Nephron progenitor cell (in vitro differentiated cells): Measurements from ENCODE around the gene COL1A2.

Source experiments
- DNase-seq: peaks from one replicate; pipeline ENCODE4 v3.0.0; 2021
- H3K27ac Mint-ChIP-seq: 2 replicates; pipeline ENCODE4 v1.8.0; 2021; ENCODE audit warnings: mild to moderate bottlenecking, moderate library complexity, mixed read lengths
- H3K27me3 Mint-ChIP-seq: 2 replicates; pipeline ENCODE4 v1.8.0; 2021; ENCODE audit warnings: mild to moderate bottlenecking, low read depth, mixed read lengths; ENCODE audit not compliant: poor library complexity
- H3K36me3 Mint-ChIP-seq: 2 replicates; pipeline ENCODE4 v1.8.0; 2021; ENCODE audit warnings: low read depth, mixed read lengths
- H3K4me1 Mint-ChIP-seq: 2 replicates; pipeline ENCODE4 v1.8.0; 2021; ENCODE audit warnings: mixed read lengths
- H3K4me3 Mint-ChIP-seq: 2 replicates; pipeline ENCODE4 v1.8.0; 2021; ENCODE audit warnings: mild to moderate bottlenecking, moderate library complexity, mixed read lengths
- H3K9me3 Mint-ChIP-seq: 2 replicates; pipeline ENCODE4 v1.8.0; 2021; ENCODE audit warnings: mild to moderate bottlenecking, moderate library complexity, mixed read lengths
- CTCF ChIP-seq: fragments of 200-600 bp; sonication (generic); IDR thresholded peaks from 2 replicates; pipeline ENCODE4 v1.5.0; 2021; ENCODE audit warnings: antibody characterized with exemption

Gene COL1A2

GRCh38 chr7:94397722-94398121 lies 3.0 kb downstream of the COL1A2 start:
- Mint-ChIP-seq H3K4me3 (peak overlapping the region; percentile 96), H3K9me3 (no peaks in the 10 kb centered on the region), H3K4me1 (peaks cover 49% of the 10 kb centered on the region), H3K36me3 (peaks cover 46% of the 10 kb centered on the region), H3K27me3 (peaks cover 5% of the 10 kb centered on the region), H3K27ac (no peak overlapping the region)
- DNase-seq, result no peak
- no peak for TF ChIP-seq CTCF

- H3K36me3 Mint-ChIP-seq, result peaks cover 54% of the 10 kb centered on the region
- peaks cover 38% of the 10 kb centered on the region for H3K4me1 Mint-ChIP-seq
- no peak for DNase-seq
- H3K9me3 Mint-ChIP-seq, result no peaks in the 10 kb centered on the region
- no peaks in the 10 kb centered on the region for H3K27me3 Mint-ChIP-seq
- no peak overlapping the region for H3K4me3 Mint-ChIP-seq
- no peak for TF ChIP-seq CTCF
- peak overlapping the region; percentile 12 for H3K27ac Mint-ChIP-seq
These were observed 4.1 kb downstream of the COL1A2 start for GRCh38 chr7:94398841-94399240.

DNA sequence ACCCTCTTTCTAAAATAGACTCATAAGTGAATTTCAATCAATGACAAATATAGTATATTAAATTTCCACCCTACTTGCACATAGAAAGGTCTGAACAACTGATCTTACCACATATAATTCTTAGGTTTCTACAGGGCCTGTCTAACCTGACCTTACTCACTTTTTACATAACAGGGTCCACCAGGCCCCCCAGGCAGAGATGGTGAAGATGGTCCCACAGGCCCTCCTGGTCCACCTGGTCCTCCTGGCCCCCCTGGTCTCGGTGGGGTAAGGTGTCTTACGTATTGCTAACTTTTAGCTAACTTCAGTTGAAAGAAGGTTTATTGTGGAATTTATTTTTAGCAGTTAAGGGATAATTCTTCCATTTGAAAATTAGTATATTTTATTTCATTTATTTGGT lies 5.3 kb downstream of the COL1A2 start:
- Mint-ChIP-seq H3K27me3 (no peaks in the 10 kb centered on the region), H3K4me3 (no peak overlapping the region), H3K9me3 (no peaks in the 10 kb centered on the region), H3K36me3 (peaks cover 66% of the 10 kb centered on the region), H3K27ac (no peak overlapping the region), H3K4me1 (peaks cover 30% of the 10 kb centered on the region)
- no peak for TF ChIP-seq CTCF
- DNase-seq, result no peak

- peaks cover 74% of the 10 kb centered on the region for H3K36me3 Mint-ChIP-seq
- DNase-seq, result no peak
- TF ChIP-seq CTCF, result no peak
- peaks cover 22% of the 10 kb centered on the region for H3K4me1 Mint-ChIP-seq
- H3K27me3 Mint-ChIP-seq, result no peaks in the 10 kb centered on the region
- peak overlapping the region; percentile 88 for H3K27ac Mint-ChIP-seq
- H3K4me3 Mint-ChIP-seq, result no peak overlapping the region
- no peaks in the 10 kb centered on the region for H3K9me3 Mint-ChIP-seq
These were observed 6.1 kb downstream of the COL1A2 start for GRCh38 chr7:94400643-94401427.

GRCh38 chr7:94401428-94401814 lies 6.7 kb downstream of the COL1A2 start:
- Mint-ChIP-seq H3K36me3 (peaks cover 80% of the 10 kb centered on the region), H3K9me3 (no peaks in the 10 kb centered on the region), H3K4me1 (peaks cover 16% of the 10 kb centered on the region), H3K4me3 (no peak overlapping the region), H3K27ac (no peak overlapping the region), H3K27me3 (no peaks in the 10 kb centered on the region)
- DNase-seq, result no peak
- TF ChIP-seq CTCF, result no peak

GRCh38 chr7:94403546-94403945 lies 8.9 kb downstream of the COL1A2 start:
- H3K4me3 Mint-ChIP-seq, result no peak overlapping the region
- peaks cover 86% of the 10 kb centered on the region for H3K36me3 Mint-ChIP-seq
- no peaks in the 10 kb centered on the region for H3K4me1 Mint-ChIP-seq
- H3K9me3 Mint-ChIP-seq, result no peaks in the 10 kb centered on the region
- H3K27ac Mint-ChIP-seq, result no peak overlapping the region
- no peaks in the 10 kb centered on the region for H3K27me3 Mint-ChIP-seq
- DNase-seq, result no peak
- no peak for TF ChIP-seq CTCF
